NCI-H128 (cell line): ENCODE measurements around the gene GPR75.
"Not testable (repeated sequence)": the region's sequence is repeated elsewhere in the genome, so short reads cannot be mapped to it uniquely, and the experiment has no call there.

ENCODE experiments used
- DNase-seq: peaks from one replicate; lab custom pipeline; 2025; ENCODE audit not compliant: unreplicated experiment; lab: John Stamatoyannopoulos, UW

The GPR75 gene

DNA sequence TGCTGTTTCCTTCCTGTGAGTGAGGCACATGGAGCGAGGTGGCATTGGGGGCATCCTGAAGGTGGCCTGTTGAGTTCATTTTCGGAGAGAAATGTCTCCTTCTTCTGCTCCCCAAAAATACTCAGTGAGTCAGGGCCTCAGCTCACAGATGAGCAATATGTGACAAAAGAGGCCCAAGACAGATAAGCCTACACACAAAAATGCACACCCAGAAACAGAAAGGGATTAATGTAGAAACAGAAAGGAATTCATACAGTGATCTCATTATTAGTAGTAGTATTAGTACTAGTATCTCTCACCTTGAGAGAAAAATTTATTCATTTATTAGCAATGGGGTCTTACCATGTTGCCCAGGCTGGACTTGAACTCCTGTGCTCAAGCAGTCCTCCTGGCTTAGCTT, 5.1 kb downstream of the GPR75 start:
- no peak for DNase-seq

- no peak for DNase-seq
Observed at GRCh38 chr2:53852532-53852931, 7.2 kb downstream of the GPR75 start.

DNA sequence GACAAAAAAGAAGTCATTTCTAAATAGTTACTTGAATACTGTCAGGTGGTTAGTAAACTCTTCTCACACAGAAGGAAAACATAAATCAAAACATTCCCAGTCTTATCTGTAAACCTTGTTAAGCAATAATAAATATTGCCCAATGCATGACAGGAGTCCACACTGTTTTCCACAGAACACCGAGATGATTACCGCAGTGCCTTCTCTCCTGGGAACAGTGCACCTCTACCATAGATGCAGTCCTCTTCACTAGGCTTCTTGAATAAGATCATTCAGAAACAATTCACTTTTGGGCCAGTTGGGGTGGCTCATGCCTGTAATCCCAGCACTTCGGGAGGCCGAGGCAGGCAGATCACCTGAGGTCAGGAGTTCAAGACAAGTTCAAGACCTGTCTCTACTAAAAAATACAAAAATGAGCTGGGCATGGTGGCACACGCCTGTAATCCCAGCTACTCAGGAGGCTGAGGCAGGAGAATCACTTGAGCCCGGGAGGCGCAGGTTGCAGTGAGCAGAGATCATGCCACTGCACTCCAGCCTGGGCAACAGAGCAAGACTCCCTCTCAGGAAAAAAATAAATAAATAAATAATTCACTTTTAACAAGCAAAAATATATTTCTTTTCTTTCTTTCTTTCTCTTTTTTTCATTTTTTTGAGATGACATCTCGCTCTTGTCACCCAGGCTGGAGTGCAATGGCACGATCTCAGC, 8.6 kb downstream of the GPR75 start:
- not testable (repeated sequence) for DNase-seq

GRCh38 chr2:53848062-53848461, 11.7 kb downstream of the GPR75 start:
- no peak for DNase-seq

DNA sequence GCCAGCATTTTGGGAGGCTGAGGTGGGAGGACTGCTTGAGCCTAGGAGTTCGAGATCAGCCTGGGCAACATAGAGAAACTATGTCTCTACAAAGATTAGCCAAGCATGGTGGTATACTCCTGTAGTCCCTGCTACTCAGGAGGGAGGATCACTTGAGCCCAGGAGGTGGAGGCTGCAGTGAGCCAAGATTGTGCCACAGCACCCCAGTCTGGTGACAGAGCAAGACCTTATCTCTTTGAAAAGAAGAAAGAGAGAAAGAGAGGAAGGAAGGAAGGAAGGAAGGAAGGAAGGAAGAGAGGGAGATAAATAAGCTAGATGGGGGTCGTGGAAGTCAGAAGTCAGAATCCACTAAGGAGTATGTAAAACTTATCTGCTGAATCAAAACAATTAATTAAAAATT, 16.2 kb downstream of the GPR75 start:
- no peak for DNase-seq

DNA sequence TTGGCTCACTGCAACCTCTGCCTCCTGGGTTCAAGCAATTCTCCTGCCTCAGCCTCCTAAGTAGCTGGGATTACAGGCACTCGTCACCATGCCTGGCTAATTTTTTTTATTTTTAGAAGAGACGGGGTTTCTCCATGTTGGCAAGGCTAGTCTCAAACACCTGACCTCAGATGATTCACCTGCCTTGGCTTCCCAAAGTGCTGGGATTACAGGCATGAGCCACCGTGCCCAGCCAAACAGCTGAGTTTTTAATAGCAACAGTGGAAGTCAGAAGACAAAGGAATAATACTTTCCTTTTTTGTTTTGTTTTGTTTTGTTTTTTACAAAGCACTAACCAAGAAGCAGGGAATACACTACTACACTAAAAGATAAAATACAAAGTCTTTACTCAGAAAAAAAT, 16.9 kb downstream of the GPR75 start:
- no peak for DNase-seq

- DNase-seq = not testable (repeated sequence)
Observed at GRCh38 chr2:53841651-53842050, 18.1 kb downstream of the GPR75 start.

- DNase-seq = no peak
Observed at GRCh38 chr2:53840580-53840979, 19.2 kb downstream of the GPR75 start.

DNA sequence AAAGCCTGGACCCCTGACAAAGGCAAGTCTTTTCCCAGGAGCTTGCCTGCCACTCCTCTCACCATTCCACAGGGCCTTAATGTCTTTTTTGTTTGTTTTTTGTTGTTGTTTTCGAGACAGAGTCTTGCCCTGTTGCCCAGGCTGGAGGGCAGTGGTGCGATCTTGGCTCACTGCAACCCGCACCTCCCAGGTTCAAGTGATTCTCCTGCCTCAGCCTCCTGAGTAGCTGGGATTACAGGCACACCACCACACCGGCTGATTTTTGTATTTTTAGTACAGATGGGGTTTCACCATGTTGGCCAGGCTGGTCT, 29.8 kb downstream of the GPR75 start:
- not testable (repeated sequence) for DNase-seq

DNA sequence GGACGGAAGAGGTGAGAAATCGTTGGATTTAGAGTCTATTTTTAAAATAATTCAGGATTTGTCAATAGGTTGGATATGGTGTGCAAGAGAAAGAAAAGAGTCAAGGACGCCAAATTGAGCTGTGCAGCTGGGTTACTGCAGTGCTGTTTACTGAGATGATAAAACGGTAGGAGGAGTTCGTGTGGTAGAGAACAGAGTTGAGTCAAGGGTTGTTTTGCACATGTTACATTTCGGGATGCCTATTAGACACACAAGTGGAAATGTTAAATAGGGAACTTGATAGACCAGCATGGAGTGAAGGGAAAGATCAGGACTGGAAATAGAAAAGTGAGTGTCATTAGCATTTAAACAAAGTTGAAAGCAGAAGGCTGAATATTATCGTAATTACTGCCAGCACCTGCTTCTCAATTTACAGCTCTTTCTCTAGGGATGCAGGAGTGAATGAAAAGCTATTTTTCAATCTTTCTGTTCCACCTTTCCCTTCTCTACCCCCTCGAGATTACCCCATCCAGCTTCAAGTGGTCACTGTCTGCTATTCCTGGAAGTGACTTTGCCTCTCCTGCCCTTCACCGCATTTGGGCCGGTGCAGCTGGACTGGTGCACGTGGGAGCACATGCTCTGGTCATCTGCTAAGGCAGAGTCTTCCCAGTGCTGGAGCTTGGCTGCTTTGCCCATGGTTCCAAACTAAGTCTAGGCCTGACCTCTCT, 30.3 kb downstream of the GPR75 start:
- peak; percentile 20 for DNase-seq

GRCh38 chr2:53828331-53828730, 31.4 kb downstream of the GPR75 start:
- DNase-seq = no peak

DNA sequence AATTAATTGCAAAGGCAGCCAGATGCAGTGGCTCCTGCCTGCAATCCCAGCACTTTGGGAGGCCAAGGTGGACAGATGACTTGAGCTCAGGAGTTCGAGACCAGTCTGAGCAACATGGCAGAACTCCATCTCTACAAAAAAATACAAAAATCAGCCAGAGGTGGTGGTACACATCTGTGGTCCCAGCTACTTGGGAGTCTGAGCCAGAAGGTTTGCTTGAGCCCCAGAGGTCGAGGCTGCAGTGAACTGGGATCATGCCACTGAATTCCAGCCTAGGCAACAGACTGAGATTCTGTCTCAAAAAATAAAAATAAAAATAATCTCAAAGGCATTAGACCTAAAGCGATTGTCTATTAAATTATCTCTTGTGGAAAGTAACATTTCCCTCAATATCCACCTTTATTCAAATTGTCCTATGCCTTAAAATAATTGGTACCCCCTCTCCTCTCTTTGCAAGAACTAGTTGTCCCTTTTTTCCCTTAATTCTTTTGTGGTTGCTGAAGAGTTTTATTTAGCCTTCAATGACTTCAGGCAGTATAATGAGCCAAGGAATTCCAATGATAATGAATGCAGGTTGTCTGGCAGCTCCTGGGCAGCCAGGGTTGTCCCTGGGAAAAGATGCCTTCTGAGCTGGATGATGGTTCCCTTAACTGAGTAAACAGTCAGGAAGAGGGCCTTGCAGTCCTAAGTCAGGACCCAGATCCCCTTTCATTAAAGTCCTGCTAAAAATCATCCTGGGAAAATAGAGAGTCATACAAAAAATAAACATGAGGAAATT, 32.2 kb downstream of the GPR75 start:
- no peak for DNase-seq

GRCh38 chr2:53826587-53827397, 33.0 kb downstream of the GPR75 start:
- no peak for DNase-seq

DNA sequence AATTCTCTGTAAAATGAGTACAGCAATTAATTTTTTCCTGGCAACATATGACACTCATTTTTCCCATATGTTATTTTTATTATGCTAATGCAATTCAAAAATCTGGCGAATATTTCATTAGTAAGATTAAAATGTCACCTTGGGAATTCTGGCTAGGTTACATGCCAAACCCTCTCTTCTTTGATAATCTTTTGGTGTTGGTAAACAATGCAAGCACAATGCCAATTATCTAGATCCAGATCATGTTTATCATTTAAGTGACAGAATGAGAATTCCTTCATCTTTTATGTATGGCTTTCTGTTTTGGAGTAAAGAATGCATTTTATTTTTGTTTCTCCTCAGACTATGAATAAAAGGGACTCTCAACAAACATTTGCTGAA, 33.7 kb downstream of the GPR75 start:
- DNase-seq = no peak

DNA sequence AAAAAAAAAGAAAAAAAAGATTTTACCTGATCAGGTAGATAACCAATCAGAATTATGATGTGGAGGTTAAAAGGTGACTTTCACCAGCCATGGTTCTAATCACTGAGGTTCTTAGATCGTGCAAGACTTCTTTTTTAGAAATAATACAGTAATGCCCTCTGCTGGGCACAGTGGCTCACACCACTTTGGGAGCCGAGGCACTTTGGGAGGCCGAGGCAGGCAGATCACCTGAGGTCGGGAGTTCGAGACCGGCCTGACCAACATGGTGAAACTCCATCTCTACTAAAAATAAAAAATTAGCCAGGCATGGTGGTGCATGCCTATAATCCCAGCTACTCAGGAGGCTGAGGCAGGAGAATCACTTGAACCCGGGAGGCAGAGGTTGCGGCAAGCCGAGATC, 36.1 kb downstream of the GPR75 start:
- not testable (repeated sequence) for DNase-seq

DNA sequence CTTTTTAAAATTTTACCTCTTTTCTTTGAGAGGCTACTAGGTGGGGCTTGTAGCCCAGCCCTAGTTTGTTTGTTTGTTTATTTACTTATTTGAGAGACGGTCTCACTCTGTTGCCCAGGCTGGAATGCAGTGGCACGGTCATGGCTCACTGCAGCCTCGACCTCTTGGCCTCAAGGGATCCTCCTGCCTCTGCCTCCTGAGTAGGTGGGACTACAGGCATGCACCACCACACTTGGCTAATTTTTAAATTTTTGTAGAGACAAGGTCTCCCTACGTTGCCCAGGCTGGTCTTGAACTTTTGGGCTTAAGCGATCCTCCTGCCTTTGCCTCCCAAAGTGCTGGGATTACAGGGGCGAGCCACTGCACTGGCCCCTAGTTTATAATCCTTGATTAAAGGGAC, 38.0 kb downstream of the GPR75 start:
- no peak for DNase-seq

DNA sequence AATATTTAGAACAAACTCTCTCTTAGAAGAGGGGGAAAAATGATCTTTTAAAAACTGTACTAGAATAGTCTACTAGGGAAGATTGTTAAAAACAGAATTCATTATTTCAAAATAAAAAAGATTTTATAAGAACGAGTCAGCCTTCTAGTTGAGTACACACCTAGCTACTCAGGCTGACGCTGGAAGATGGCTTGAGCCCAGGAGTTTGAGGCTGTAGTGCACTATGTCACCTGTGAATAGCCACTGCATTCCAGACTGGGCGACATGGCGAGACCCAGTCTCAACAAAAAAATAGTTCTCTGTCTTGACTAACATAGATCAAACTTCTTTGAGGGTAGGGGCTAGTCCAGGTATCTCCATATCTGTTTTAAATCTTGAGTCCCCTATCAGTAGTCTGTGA, 39.1 kb downstream of the GPR75 start:
- DNase-seq = no peak

DNA sequence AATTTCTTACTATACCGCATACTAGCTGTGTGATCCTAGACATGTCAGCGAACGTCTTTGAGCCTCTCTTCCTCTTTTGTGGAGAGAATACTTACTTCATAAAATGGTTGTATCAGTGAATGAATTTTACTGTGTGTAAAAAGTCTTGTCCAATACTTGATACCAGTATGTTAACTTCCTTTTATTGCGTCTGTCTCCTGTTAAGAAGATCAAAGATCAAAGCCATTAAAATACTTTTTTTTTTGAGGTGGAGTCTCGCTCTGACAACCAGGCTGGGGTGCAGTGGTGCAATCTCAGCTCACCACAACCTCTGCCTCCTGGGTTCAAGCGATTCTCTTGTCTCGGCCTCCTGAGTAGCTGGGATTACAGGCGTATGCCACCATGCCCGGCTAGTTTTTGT, 39.7 kb downstream of the GPR75 start:
- DNase-seq = no peak

GRCh38 chr2:53819634-53820033, 40.1 kb downstream of the GPR75 start:
- DNase-seq = no peak

DNA sequence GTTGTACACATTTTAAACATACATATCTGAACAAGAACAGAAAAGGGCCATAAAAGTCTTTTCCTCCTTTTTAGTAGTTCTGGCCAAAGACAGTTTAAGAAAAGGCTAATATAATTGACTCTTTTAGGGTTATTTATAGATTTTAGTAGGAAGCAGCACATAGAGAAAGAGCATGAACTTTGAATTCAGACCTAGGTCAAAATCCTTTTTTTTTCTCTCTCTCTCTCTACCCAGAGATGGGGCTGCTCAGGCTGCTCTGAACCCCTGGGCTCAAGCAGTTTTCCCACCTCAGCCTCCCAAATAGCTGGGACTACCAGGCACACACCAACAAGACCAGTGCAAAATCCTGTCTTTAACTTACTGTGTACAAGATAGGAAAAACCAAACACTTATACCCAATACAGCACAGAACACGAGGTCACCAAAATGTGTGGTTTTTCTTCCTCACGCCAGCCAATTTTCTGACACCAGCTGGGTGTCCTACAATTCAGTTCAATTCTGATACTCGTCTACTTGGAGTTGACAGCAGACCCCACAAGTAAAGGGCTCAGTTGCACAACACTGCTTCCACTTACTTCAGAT, 40.8 kb downstream of the GPR75 start:
- no peak for DNase-seq

- no peak for DNase-seq
Observed at GRCh38 chr2:53813151-53813550, 46.6 kb downstream of the GPR75 start.
